Erythroblast (primary cell): Measurements from ENCODE around the gene FERMT3.
"Not testable (repeated sequence)": the region's sequence is repeated elsewhere in the genome, so short reads cannot be mapped to it uniquely, and the experiment has no call there.

ENCODE experiments used
- DNase-seq, 2 experiments: peaks; one replicate each; lab custom pipeline; 2025; lab: John Stamatoyannopoulos, UW
- GATA1 ChIP-seq: IDR thresholded peaks from 2 replicates; pipeline ENCODE4 v1.6.1; 2011; ENCODE audit warnings: low read depth, mild to moderate bottlenecking, control low read depth, low read length, moderate library complexity
- POLR2A ChIP-seq: IDR thresholded peaks from 2 replicates; pipeline ENCODE4 v1.6.1; 2011; ENCODE audit warnings: mild to moderate bottlenecking, low read length

The FERMT3 gene

DNA sequence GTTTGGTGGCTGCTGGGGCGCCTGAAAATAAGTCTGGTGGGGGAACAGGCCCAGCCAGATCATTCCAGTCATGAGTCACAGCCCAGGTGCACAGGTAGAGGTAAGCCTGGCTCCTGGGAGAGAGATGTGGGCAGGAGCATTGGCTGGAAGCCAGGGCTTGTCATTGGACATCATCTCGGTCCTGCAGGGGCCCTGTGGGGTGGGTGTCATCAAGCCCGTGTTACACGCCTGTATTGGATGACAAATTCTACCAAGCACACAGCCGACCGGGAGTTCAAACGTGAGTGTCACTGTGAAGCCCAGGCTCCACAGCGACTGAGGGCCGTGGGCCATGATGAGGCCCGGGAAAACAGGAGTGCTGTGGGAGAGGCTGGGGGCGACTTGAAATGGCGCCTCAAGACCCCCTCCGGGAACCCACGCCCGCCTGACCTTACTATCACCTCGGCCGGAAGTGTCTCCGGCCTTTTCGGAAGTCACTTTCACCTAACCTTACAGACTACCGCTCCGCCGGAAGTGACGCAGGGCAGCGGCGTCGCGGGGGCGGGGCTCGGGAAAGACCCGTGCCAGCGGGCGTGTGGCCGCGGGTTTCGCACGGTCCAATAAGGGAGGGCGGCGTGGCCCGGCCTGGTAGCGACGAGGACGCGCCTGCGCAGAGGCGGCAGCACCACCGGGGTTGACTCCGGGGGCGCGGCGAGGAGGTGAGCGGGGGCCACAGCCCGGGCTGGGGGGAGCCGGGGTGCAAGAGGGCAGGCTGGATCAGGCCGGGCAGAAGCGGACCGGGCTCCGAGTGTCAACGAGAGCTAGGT, 34.1 kb downstream of the FERMT3 start, which contains the start of gene FKBP2:
Gene FKBP2, plus strand, starts transcription at position 661 of the 806 bp plus-strand sequence. CDS start 1,293 bp downstream, outside the sequence.
- TF ChIP-seq GATA1 (no peak), POLR2A (peak; percentile 96)
- DNase-seq: peak; percentile 99

GRCh38 chr11:64241241-64241490, 34.6 kb downstream of the FERMT3 start:
- peak; percentile 99 to 100 for DNase-seq
- TF ChIP-seq GATA1 (no peak), POLR2A (no peak)

GRCh38 chr11:64241491-64242374, 35.2 kb downstream of the FERMT3 start:
- DNase-seq: peak; percentile 77

GRCh38 chr11:64243236-64243854, 36.8 kb downstream of the FERMT3 start:
- no peak for TF ChIP-seq GATA1
- TF ChIP-seq POLR2A: no peak
- DNase-seq: no peak

More at GRCh38 chr11:64241491-64242374, 35.2 kb downstream of the FERMT3 start:
- TF ChIP-seq GATA1: no peak
- TF ChIP-seq POLR2A: no peak

- TF ChIP-seq POLR2A (no peak), GATA1 (no peak)
These were observed 37.6 kb downstream of the FERMT3 start for GRCh38 chr11:64244107-64244506.

DNA sequence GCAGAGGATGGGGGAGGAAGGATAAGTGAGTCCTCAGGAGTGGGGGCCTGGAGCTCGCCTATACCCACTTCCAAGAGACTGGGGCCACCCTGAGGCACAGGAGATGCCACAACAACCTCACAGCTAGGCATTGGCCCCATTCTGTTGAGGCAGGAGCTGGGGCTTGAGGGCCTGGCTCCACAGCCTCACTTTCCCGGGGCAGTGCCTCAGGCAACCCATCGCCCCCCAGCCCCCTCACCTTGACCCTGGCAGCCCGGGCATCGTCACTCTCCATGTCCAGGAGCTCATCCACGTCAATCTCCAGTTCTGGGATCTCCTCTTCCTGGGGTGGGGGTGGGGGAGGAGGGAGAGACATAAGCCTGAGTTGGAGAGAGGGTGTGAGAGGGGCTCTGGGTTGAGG, 38.4 kb downstream of the FERMT3 start:
- TF ChIP-seq GATA1 (no peak), POLR2A (no peak)
- no peak for DNase-seq

More at GRCh38 chr11:64244107-64244506, 37.6 kb downstream of the FERMT3 start:
- DNase-seq: no peak

GRCh38 chr11:64245401-64245796, 38.9 kb downstream of the FERMT3 start:
- TF ChIP-seq GATA1 (no peak), POLR2A (no peak)
- no peak for DNase-seq

DNA sequence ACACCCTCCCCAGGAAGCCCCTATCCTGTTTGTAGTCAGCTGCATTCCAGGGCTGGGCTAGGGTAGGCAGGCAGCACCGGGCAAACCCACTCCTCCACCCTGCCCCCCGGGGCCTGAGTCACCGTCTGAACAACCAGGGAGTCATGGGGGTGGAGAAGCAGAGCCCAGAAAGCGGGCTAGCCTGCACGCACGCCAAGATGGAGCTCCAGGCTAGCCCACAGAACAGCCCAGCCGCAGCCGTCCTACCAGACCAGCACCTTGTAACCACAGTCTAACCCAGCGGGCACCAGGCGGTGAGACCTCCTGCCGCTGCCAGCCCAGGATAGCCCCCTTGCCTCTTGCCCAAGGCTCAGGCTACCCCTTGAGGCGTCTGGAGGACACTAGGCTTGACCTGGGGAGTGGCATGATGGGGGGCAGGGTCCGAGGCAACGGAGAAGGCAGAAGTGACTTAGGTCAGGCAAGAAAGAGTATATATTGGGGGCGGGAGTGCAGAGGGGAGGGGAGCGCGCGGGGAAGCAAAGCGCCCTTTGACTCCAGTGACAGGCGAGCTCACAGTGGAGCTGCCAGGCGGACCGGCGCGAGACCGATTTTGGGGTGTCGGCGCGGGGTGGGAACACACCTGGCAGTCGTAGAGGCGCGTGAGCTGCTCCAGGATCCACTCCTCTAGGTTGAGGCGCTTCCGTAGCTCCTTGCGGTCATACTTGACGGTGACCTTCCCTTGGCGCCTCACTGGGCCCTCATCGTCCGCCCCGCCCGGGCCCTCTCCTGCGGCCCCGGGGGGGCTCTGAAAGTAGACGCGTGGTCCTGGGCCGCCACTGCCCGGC, 39.5 kb downstream of the FERMT3 start:
- TF ChIP-seq POLR2A (peak; percentile 54), GATA1 (no peak)
- DNase-seq: peak; percentile 81

GRCh38 chr11:64246621-64246870, 40.0 kb downstream of the FERMT3 start:
- not testable (repeated sequence) for DNase-seq

GRCh38 chr11:64246871-64247728, 40.6 kb downstream of the FERMT3 start, which contains the start of gene PPP1R14B:
PPP1R14B (minus strand) TSS chr11:64246943; CDS start chr11:64246673, 270 bp downstream.
- TF ChIP-seq POLR2A (peak; percentile 62), GATA1 (no peak)
- peak; percentile 87 to 90 for DNase-seq

DNA sequence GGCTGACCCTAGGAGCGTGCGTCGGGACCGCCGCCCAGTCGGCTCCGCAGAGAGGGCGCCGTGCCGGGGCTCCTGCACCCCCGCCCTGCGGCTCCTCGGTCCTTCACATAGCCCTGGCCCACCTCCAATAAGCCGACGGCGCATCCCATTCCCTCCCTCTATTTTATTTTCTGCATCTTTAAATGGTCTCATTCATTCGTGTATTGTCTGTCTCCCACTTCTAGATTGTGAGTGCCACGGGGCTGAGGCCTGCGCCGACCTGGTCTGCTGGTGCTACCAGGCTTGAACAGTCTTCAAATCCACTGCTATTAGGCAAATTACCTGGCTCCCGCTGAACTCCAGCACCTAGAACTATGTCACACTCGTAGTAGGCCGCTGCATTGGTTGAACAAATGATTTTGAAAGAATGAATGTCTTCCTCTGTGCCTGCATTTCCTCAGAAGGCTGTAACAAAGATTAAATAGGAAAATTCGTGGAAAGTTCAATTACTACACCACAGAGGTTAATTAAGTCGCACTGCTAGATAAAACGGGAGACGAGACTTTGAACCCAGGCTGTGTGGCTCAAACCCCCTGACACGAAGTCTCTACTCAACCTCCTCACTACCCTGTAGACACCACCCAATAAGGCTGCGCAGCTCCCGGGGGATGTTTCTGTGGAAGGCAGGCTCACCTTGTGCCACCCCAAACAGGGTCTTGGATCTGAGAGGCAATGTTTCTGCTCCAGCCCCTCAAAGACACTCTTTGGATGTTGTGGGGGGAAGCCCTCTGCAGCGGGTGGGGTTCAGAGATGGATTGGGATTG, 41.4 kb downstream of the FERMT3 start:
- no peak for DNase-seq
- TF ChIP-seq POLR2A (no peak), GATA1 (no peak)
